Measurements from ENCODE around the gene BIRC5.
A peak's percentile ranks its signal among the peaks of the same experiment; 100 is the strongest.
"Not testable (repeated sequence)": the region's sequence is repeated elsewhere in the genome, so short reads cannot be mapped to it uniquely, and the experiment has no call there.

Gene BIRC5

GRCh38 chr17:78238823-78239488, 24.9 kb downstream of the BIRC5 start:
- no peak for DNase-seq

GRCh38 chr17:78239489-78239931, 25.5 kb downstream of the BIRC5 start:
- no peak for DNase-seq

DNA sequence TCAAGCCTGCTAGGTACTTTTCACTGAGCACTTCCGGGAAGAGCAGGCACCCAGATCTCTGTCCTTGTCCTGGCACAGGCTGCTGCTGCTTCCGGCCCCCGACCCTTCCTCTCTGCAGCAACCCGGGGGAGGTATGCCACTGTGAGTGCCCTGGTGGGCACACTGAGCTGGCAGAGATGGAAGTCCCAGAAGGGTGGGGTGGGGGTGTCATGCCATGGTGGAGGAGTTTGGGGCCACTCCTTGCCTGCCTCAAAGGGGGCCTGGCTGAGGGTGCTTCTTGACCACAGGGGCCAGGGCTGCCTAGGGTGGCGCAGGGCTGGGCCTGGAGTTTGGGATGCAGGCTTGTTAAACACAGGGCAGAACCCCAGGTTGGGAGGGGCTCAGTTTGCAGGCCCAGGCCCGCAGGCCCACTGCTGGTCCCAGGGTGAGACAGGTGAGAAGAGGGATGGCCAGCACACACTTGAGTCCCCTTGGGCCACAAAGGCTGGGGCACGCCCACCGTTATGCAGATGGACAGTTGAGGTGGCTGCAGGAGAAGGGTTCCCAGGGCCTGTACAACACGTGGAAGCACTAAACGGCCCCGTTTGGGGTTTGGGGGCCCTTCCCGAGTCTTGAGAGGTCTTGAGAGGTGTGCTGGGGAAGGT, 26.1 kb downstream of the BIRC5 start:
- no peak for DNase-seq

- peak in 1 of 56 donors; percentile 36 for DNase-seq
Measured at GRCh38 chr17:78240839-78241238, 26.8 kb downstream of the BIRC5 start.

DNA sequence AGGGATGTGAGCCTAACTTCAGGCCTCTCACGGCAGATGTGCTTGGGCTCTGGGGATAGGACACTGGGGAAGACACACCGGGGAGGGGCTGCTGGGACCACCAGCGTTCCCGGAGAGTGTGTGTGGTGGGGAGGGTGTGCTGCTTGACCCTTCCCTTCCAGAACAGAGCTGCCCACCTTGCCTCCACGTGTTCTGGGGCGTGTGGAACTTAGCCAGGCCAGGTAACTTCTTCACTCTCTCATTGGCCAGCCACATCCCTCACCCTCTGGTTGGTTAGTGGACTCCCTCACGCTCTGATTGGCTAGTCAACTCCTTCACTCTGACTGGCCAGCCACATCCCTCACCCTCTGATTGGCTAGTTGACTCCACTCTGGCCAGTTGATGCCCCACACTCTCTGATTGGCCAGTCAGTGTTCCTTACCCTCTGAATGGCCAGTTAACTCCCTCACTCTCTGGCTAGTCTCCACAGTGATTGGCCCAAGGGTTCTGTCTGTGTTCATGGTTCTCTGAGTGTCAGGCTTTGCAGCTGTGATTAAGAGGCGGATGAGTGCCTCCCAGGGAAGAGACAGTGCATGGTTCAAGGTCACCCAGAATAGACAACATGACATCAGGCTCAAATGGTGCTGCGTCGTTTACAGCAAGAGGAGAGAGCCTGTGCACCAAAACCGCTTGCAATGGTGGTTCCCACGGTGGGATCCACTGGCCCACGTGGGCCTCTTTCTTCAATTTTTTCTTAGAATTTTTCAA, 27.4 kb downstream of the BIRC5 start:
- peak in 51 of 56 donors; percentile 27 to 95 (median 77) for DNase-seq

- peak in 1 of 56 donors; percentile 30 for DNase-seq
Measured at GRCh38 chr17:78242024-78242742, 28.1 kb downstream of the BIRC5 start.

GRCh38 chr17:78247304-78247703, 33.3 kb downstream of the BIRC5 start:
- no peak for DNase-seq

- peak in 10 of 56 donors; percentile 29 to 77 (median 40) for DNase-seq
Measured at GRCh38 chr17:78248051-78248914, 34.2 kb downstream of the BIRC5 start.

DNA sequence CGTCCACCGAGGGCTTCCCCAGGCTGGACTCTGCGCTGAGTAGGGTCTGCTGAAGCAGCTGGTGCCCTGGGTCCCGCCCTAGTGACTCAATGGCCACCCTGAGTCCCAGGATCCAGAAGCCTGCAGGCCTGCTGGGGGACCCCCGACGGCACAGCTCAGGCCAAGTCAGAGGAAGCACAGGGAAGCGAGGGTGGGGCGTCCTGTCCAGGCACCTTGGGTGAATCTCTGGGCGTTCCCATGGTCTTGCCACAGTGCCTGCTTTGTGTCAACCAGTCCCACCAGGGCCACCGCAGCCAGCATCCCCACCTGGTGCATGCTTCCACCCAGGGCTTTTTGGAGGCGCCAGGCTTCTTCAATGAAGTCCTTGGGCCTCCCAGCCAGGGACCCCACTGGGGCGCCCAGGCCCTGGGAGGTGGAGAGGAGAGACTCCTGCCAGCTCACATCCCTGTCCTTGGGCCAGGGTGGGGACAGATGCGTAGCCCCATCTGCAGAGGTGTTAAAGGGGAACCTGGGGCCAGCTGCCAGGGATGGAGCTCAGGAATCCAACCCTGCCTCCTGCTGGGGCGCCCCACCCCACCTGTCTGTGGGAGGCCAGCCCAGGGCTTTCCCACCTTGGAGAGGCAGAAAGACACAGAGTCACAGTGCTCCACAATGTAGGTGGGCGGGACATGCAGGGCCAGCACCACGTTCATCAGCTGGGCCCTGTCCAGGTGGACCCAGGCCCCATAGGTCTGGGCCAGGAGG, 35.2 kb downstream of the BIRC5 start:
- DNase-seq, result no peak

GRCh38 chr17:78249818-78250806, 36.1 kb downstream of the BIRC5 start:
- DNase-seq, result no peak

DNA sequence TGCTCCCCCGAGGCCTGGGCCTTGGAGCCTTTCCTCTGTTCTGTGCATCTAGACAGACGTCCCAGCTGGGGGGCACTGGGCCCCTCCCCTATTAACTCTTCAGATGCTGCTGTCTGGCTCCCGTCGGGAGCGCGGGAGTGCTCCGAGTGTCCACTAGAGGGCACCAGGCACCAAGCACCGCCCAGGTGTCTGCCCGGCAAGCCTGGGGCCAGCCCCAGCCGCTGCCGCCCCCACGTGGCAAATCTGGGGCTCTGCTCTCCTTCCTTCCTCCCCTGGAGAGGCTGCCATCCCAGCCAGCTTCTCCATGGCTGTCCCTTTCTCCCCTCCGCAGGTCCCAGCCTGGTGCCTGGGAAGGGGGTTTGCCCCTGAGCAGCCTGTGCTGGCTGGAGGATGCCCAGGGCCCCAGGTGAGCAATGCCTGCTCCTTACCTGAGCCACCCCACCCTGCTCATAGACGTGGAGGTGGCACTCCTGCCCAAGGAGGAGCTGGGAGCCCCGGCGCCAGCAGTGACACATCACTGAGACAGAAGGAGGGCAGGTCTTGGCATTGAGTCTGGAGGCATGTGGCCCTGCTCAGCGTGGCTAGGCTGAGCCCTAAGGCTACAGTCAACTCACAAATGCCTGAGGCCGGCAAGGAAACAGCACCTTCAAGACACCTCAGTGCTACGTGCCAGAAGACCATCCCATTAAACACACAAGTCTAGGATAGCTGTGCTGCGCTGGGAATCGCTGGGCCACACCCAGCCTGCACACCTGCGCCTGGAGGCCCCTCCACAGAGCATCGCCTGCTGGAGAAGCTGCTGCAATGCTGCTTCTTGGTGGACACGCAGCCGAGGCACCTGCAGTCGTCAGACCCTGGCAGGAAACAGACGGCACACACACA, 37.1 kb downstream of the BIRC5 start:
- peak in 52 of 56 donors; percentile 42 to 90 (median 74) for DNase-seq

- no peak for DNase-seq
Measured at GRCh38 chr17:78251773-78252103, 37.7 kb downstream of the BIRC5 start.

DNA sequence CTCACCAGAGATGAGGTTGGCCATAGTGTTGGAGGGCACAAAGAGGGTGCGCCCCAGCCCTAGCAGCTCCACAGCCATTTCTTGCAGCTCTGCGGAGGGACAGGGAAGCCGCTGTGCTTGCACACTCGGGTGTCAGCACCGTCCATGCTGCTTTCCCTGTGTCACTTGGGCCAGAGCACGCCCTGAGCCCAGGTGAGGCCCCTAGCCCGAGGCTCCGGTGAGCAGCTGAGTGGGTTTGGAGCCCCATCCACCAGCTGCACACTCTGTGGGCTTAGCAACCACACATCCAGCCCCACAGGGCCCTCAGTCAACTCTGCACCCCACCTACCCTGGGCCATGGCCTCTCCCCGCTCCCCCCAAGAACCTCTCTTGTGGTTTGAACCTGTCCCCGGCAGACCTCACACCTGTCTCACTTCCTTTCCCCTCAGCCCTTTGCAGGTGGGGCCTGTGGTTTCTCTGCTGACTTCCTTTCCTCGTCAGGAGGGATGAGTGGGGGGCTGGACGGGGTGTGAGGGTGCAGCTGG, 38.1 kb downstream of the BIRC5 start:
- DNase-seq, result no peak

DNA sequence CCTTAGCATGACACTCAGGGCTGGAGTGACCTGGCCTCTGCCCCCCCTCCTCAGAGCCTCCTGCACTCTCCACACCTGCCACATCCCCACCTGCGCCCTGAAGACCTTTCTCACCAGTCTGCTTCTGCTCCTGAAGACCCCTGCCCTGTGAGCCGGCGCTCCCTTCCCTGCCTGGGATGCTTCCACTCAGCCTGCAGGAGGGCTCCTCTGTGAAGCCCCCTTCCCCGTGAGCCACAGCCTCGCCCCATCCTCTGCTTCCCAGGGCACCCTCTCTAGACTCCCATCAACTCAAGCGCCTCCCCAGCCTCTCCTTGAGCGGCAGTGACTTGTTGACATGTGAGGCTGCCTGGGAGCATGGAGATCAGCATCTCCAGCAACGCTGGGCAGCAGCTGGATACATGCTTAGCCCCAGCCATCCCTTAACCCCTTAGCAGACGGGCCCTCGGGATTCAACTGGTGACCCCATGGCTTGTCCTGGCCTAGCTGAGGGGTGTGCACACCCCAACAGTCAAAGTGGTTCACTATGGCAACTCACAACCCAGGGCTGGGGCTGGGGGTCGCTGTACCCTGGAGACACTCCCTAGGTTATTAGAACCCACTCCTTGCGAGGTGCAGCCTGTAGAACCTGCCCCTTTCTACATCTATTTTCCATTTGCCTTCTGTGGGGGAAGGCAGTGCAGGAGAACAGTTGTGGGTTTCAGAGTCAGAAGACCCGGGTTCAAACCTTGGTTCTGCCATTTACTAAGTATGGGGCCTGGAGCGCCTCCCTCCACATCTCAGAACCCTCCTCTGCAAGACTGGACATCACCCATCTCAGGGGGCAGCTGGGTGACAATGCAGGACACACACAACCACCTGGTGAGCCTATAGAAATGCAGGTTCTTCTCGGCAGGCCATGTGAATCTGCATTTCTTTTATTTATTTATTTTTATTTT, 38.9 kb downstream of the BIRC5 start:
- DNase-seq, result no peak

GRCh38 chr17:78253636-78253945, 39.5 kb downstream of the BIRC5 start:
- not testable (repeated sequence) for DNase-seq

GRCh38 chr17:78253946-78254672, 40.1 kb downstream of the BIRC5 start:
- DNase-seq, result peak in 55 of 56 donors; percentile 31 to 91 (median 73)
